Colonic mucosa (tissue), 4 donors: ENCODE measurements around the gene PALM2AKAP2. TPM values are rescaled to one million over a fixed set of nuclear protein-coding genes. Genes with fewer than 3 reads are reported as not detected.

Source experiments
- DNase-seq: peaks from one replicate; pipeline ENCODE4 v3.0.0-alpha.2; 2020
- H3K27ac ChIP-seq: fragments of 200-600 bp; one replicate; pipeline ENCODE4 v1.8.0; 2021
- H3K27me3 ChIP-seq: fragments of 200-600 bp; one replicate; pipeline ENCODE4 v1.8.0; 2021
- H3K36me3 ChIP-seq: fragments of 200-600 bp; one replicate; pipeline ENCODE4 v1.8.0; 2021
- H3K4me1 ChIP-seq: fragments of 200-600 bp; one replicate; pipeline ENCODE4 v1.8.0; 2021; ENCODE audit warnings: mild to moderate bottlenecking
- H3K4me3 ChIP-seq: fragments of 200-600 bp; one replicate; pipeline ENCODE4 v1.8.0; 2021
- H3K9ac ChIP-seq, 2 donors: one replicate each; pipeline ENCODE4 v1.7.0; 2013; ENCODE audit warnings: control low read depth in 2 of 2, low read depth in 2 of 2, low read length in 2 of 2
- H3K9me3 ChIP-seq: fragments of 200-600 bp; one replicate; pipeline ENCODE4 v1.8.0; 2021
- CTCF ChIP-seq: fragments of 200-600 bp; IDR thresholded peaks from one replicate; pipeline ENCODE4 v1.8.0; 2022; ENCODE audit warnings: antibody characterized with exemption, mild to moderate bottlenecking
- intact Hi-C: fragments of 100-400 bp; cut with DNase I; formaldehyde crosslinking; loops from one replicate; pipeline ENCODE4 v1.14.1; 2022
- total RNA-seq, 2 donors: library from RNA; stranded (reverse); fragmentation: NEBNext Ultra II Directional in 1 of 2; extraction: Animal tissue kit (Norgen Biotek cat#: 25700) in 1 of 2; gene quantifications; one replicate each; pipeline ENCODE4 v1.2.1, GENCODE V29; 2021
- donor health status: healthy.
- donor health status: DM: no; HTN: no; CAD: no.
- donor health status: DM: no; HTN: no; CAD: no.

Gene PALM2AKAP2
- total RNA-seq, 2 donors from 2014 or later = 0.69 to 3.4 TPM

GRCh38 chr9:109802491-109802890 is 22.5 kb downstream of the PALM2AKAP2 start:
- no peak for TF ChIP-seq CTCF
- intact Hi-C loops = no loop called here
- Histone ChIP-seq H3K27ac (no peak overlapping the region), H3K4me1 (no peaks in the 10 kb centered on the region), H3K27me3 (no peaks in the 10 kb centered on the region), H3K36me3 (no peaks in the 10 kb centered on the region), H3K9ac (no peak overlapping the region), H3K9me3 (no peaks in the 10 kb centered on the region), H3K4me3 (no peak overlapping the region)
- no peak for DNase-seq

- H3K9ac ChIP-seq = no peak overlapping the region
- no peaks in the 10 kb centered on the region for H3K27me3 ChIP-seq
- H3K36me3 ChIP-seq = no peaks in the 10 kb centered on the region
- no peak overlapping the region for H3K4me3 ChIP-seq
- no peak for TF ChIP-seq CTCF
- H3K4me1 ChIP-seq = no peaks in the 10 kb centered on the region
- intact Hi-C loops = no loop called here
- H3K9me3 ChIP-seq = no peaks in the 10 kb centered on the region
- DNase-seq = no peak
- H3K27ac ChIP-seq = no peak overlapping the region
Measured at GRCh38 chr9:109805050-109805449, 25.1 kb downstream of the PALM2AKAP2 start.

GRCh38 chr9:109806506-109807115 is 26.6 kb downstream of the PALM2AKAP2 start:
- Histone ChIP-seq H3K9ac (no peak overlapping the region), H3K9me3 (no peaks in the 10 kb centered on the region), H3K4me1 (no peaks in the 10 kb centered on the region), H3K4me3 (no peak overlapping the region), H3K27ac (no peak overlapping the region), H3K36me3 (no peaks in the 10 kb centered on the region), H3K27me3 (no peaks in the 10 kb centered on the region)
- no peak for DNase-seq
- intact Hi-C loops = no loop called here
- TF ChIP-seq CTCF = no peak

- Histone ChIP-seq H3K4me3 (no peak overlapping the region), H3K36me3 (no peaks in the 10 kb centered on the region), H3K27ac (no peak overlapping the region), H3K9ac (no peak overlapping the region), H3K27me3 (no peaks in the 10 kb centered on the region), H3K9me3 (no peaks in the 10 kb centered on the region), H3K4me1 (no peaks in the 10 kb centered on the region)
- no peak for DNase-seq
- TF ChIP-seq CTCF = no peak
- intact Hi-C loops = no loop called here
Measured at GRCh38 chr9:109811876-109812275, 31.9 kb downstream of the PALM2AKAP2 start.

GRCh38 chr9:109812331-109812730 is 32.3 kb downstream of the PALM2AKAP2 start:
- no peak overlapping the region for H3K27ac ChIP-seq
- no peak overlapping the region for H3K4me3 ChIP-seq
- intact Hi-C loops = no loop called here
- H3K9me3 ChIP-seq = no peaks in the 10 kb centered on the region
- no peaks in the 10 kb centered on the region for H3K27me3 ChIP-seq
- H3K4me1 ChIP-seq = no peaks in the 10 kb centered on the region
- H3K36me3 ChIP-seq = no peaks in the 10 kb centered on the region
- no peak for DNase-seq
- H3K9ac ChIP-seq = no peak overlapping the region
- TF ChIP-seq CTCF = no peak
